SK-N-SH (cell line): Measurements from ENCODE around the gene HARS2.
"Not testable (repeated sequence)": the region's sequence is repeated elsewhere in the genome, so short reads cannot be mapped to it uniquely, and the experiment has no call there.

ENCODE experiments used
- CTCF ChIP-seq: fragments of 200-600 bp; sonication (generic); IDR thresholded peaks from 2 replicates; pipeline ENCODE4 v1.6.1; 2017; ENCODE audit warnings: antibody characterized with exemption, mild to moderate bottlenecking, moderate library complexity
- EP300 ChIP-seq, 2 experiments: IDR thresholded peaks; 2 replicates each; pipeline versions ENCODE4 v1.4.0 to v1.6.1; 2012; ENCODE audit warnings: borderline replicate concordance in 1 of 2, low read depth in 1 of 2, low read length in 1 of 2
- EZH2phosphoT487 ChIP-seq: fragments of 200-600 bp; sonication (generic); IDR thresholded peaks from 2 replicates; pipeline ENCODE4 v1.6.1; 2017; ENCODE audit warnings: low read depth, mixed run types, mild to moderate bottlenecking, antibody characterized with exemption, moderate library complexity, borderline replicate concordance
- GATA2 ChIP-seq: sonication (generic); formaldehyde crosslinking; IDR thresholded peaks from 2 replicates; pipeline ENCODE4 v1.5.0; 2020; ENCODE audit warnings: mild to moderate bottlenecking, missing genetic modification reagents
- NFIC ChIP-seq: IDR thresholded peaks from 2 replicates; pipeline ENCODE4 v1.4.0; 2012; ENCODE audit warnings: borderline replicate concordance
- POLR2AphosphoS5 ChIP-seq: IDR thresholded peaks from 2 replicates; pipeline ENCODE4 v1.6.1; 2012; ENCODE audit warnings: low read depth, low read length
- REST ChIP-seq: IDR thresholded peaks from 2 replicates; pipeline ENCODE4 v1.6.1; 2012; ENCODE audit warnings: mild to moderate bottlenecking, low read depth, low read length, moderate library complexity
- RXRA ChIP-seq: IDR thresholded peaks from 2 replicates; pipeline ENCODE4 v1.4.0; 2012; ENCODE audit warnings: low read depth, mild to moderate bottlenecking, borderline replicate concordance
- SMC3 ChIP-seq: IDR thresholded peaks from 2 replicates; pipeline ENCODE4 v1.6.1; 2012; ENCODE audit warnings: low read depth, low read length, improper control_type of control experiment
- TAF1 ChIP-seq: IDR thresholded peaks from 2 replicates; pipeline ENCODE4 v1.6.1; 2012; ENCODE audit warnings: low read depth, mild to moderate bottlenecking, low read length, moderate library complexity, borderline replicate concordance
- TEAD4 ChIP-seq: IDR thresholded peaks from 2 replicates; pipeline ENCODE4 v1.4.0; 2012; ENCODE audit warnings: mild to moderate bottlenecking, borderline replicate concordance; ENCODE audit not compliant: insufficient read depth
- USF2 ChIP-seq: fragments of 150-350 bp; IDR thresholded peaks from 2 replicates; pipeline ENCODE4 v1.6.1; 2017; ENCODE audit warnings: antibody characterized with exemption, low read length, low read depth, borderline replicate concordance
- YY1 ChIP-seq: IDR thresholded peaks from 2 replicates; pipeline ENCODE4 v1.4.0; 2012; ENCODE audit warnings: low read depth, mild to moderate bottlenecking
- TF ChIP-seq, protein P1 (sequence below): fragments of 150-350 bp; IDR thresholded peaks from 2 replicates; pipeline ENCODE4 v1.6.1; 2016; ENCODE audit warnings: mild to moderate bottlenecking, low read depth, low read length

DNA sequence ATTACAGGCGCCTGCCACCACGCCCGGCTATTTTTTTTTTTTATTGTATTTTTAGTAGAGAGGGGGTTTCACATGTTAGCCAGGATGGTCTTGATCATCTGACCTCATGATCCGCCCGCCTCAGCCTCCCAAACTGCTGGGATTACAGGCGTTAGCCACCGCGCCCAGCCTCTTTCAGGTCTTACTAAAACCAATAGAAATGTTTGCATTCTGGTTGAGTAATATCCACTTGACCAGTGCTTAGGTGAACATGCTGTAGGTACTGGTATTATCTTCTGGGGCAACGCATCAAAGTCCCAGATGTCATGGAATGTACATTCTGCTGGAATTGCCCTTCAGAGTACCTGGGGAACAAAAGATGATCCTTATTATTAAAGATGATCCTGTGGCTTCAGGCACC lies 17.5 kb downstream of the HARS2 start:
- TF ChIP-seq POLR2AphosphoS5; EZH2phosphoT487; CTCF; TAF1; EP300 (IDR thresholded peaks at IDR 0.05; ENCODE audit: borderline replicate concordance in 1 of 2, low read depth in 1 of 2, low read length in 1 of 2); YY1; REST; RXRA; USF2; TEAD4; NFIC; GATA2; SMC3: not testable (repeated sequence)
- TF ChIP-seq, protein P1, sequence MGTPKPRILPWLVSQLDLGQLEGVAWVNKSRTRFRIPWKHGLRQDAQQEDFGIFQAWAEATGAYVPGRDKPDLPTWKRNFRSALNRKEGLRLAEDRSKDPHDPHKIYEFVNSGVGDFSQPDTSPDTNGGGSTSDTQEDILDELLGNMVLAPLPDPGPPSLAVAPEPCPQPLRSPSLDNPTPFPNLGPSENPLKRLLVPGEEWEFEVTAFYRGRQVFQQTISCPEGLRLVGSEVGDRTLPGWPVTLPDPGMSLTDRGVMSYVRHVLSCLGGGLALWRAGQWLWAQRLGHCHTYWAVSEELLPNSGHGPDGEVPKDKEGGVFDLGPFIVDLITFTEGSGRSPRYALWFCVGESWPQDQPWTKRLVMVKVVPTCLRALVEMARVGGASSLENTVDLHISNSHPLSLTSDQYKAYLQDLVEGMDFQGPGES = not testable (repeated sequence)
